Measurements from ENCODE around the gene UBE2M. TPM values are rescaled to one million over a fixed set of nuclear protein-coding genes. Genes with fewer than 3 reads are reported as not detected.

UBE2M gene
- total and polyA plus RNA-seq, 2 experiments from 2014 or later = 27.6 to 64.5 TPM

- TF ChIP-seq ETS1 (IDR thresholded peaks at IDR 0.05) (no peak), STAT1 (IDR thresholded peaks at IDR 0.05; ENCODE audit: unreplicated experiment) (no peak), ZNF462 (CRISPR knock-in tag; IDR thresholded peaks at IDR 0.05) (no peak), ZNF331 (CRISPR knock-in tag; IDR thresholded peaks at IDR 0.05; ENCODE audit: low read depth) (no peak), POLR2AphosphoS5 (IDR thresholded peaks at IDR 0.05; ENCODE audit: low read depth) (no peak)
These were observed 29.0 kb downstream of the UBE2M start (continued) for GRCh38 chr19:58529405-58529804.

GRCh38 chr19:58522709-58523108 is 35.7 kb downstream of the UBE2M start:
- DNase-seq (ENCODE audit: low spot score) = no peak
- Mint-ChIP-seq H3K4me3 (peak overlapping the region; percentile 10; the same call in 1 of the 3 replicates), H3K27me3 (ENCODE audit: insufficient read depth, low read depth, poor library complexity) (peaks cover 35% of the 10 kb centered on the region), H3K36me3 (ENCODE audit: low read depth) (peaks cover 3% of the 10 kb centered on the region; the same call in 1 of the 3 replicates), H3K27ac (no peak overlapping the region), H3K4me1 (peaks cover 40% of the 10 kb centered on the region), H3K9me3 (no peaks in the 10 kb centered on the region; the same call in 2 of the 3 replicates)
- no peak for ATAC-seq
- no peak overlapping the region for H3K27ac ChIP-seq (ENCODE audit: low read depth)
- H2AFZ ChIP-seq = 0 out of 2 replicates have a peak overlapping the region, but pooled peaks have one; percentile 52
- peaks cover 25% of the 10 kb centered on the region for H3K4me1 ChIP-seq (ENCODE audit: insufficient read depth)
- no peaks in the 10 kb centered on the region for H3K9me2 ChIP-seq (ENCODE audit: insufficient read depth)
- peaks cover 28% of the 10 kb centered on the region for H3F3A ChIP-seq (replicated peaks; ENCODE audit: low read depth)
- H3K79me2 ChIP-seq (replicated peaks; ENCODE audit: insufficient read depth) = 0 out of 2 replicates have a peak, but pooled peaks cover 8% of the 10 kb centered on the region
- no peaks in the 10 kb centered on the region for H3K27me3 ChIP-seq (ENCODE audit: insufficient read depth)
- no peak overlapping the region for H3K4me3 ChIP-seq
- H4K20me1 ChIP-seq (replicated peaks; ENCODE audit: insufficient read depth) = no peaks in the 10 kb centered on the region
- H3K4me2 ChIP-seq = no peak overlapping the region
- H3K36me3 ChIP-seq (ENCODE audit: insufficient read depth) = no peaks in the 10 kb centered on the region
- TF ChIP-seq EZH2phosphoT487 (IDR thresholded peaks at IDR 0.05; ENCODE audit: unreplicated experiment) (no peak), ZNF462 (CRISPR knock-in tag; IDR thresholded peaks at IDR 0.05) (no peak), POLR2AphosphoS5 (IDR thresholded peaks at IDR 0.05; ENCODE audit: low read depth) (no peak)

All from GM23338 (cell line).